ENCODE measurements around the gene FIS1. TPM values are rescaled to one million over a fixed set of nuclear protein-coding genes. Genes with fewer than 3 reads are reported as not detected.

FIS1 gene
- total and polyA plus RNA-seq, 2 experiments from 2014 or later: 130 to 131 TPM

GRCh38 chr7:101237206-101238067 lies 7.4 kb downstream of the FIS1 start, which contains the start of gene CLDN15:
Gene CLDN15, minus strand, starts transcription at chr7:101237802. Its CDS starts 221 bp downstream, at chr7:101237581.
- Mint-ChIP-seq H3K27ac (peak within 1 kb of the TSS; percentile 59; the same call in 1 of the 2 replicates), H3K27me3 (ENCODE audit: insufficient read depth, low read depth, poor library complexity) (peaks cover 15% of the 10 kb centered on the region), H3K9me3 (no peaks in the 10 kb centered on the region), H3K4me1 (peaks cover 23% of the 10 kb centered on the region), H3K36me3 (ENCODE audit: low read depth) (peaks cover 14% of the 10 kb centered on the region), H3K4me3 (no peak within 1 kb of the TSS; the same call in 2 of the 3 replicates)
- Histone ChIP-seq H4K20me1 (replicated peaks; ENCODE audit: insufficient read depth) (no peaks in the 10 kb centered on the region; the same call in 1 of the 2 replicates), H3K36me3 (ENCODE audit: insufficient read depth) (no peaks in the 10 kb centered on the region), H3K79me2 (replicated peaks; ENCODE audit: insufficient read depth) (peaks cover 9% of the 10 kb centered on the region), H3K4me1 (ENCODE audit: insufficient read depth) (peaks cover 36% of the 10 kb centered on the region), H3K27ac (ENCODE audit: low read depth) (peak within 1 kb of the TSS; percentile 72), H3K4me3 (no peak within 1 kb of the TSS), H3K9me2 (ENCODE audit: insufficient read depth) (no peaks in the 10 kb centered on the region), H2AFZ (no peak within 1 kb of the TSS), H3K27me3 (ENCODE audit: insufficient read depth) (no peaks in the 10 kb centered on the region), H3K4me2 (peak within 1 kb of the TSS; percentile 65), H3F3A (replicated peaks; ENCODE audit: low read depth) (peaks cover 26% of the 10 kb centered on the region)
- ATAC-seq (no peak), DNase-seq (ENCODE audit: low spot score) (no peak)
- TF ChIP-seq STAT1 (IDR thresholded peaks at IDR 0.05; ENCODE audit: unreplicated experiment) (no peak), CREB1 (CRISPR knock-in tag; IDR thresholded peaks at IDR 0.05; ENCODE audit: low read depth) (no peak), NANOG (IDR thresholded peaks at IDR 0.05; ENCODE audit: borderline replicate concordance) (no peak), EZH2phosphoT487 (IDR thresholded peaks at IDR 0.05; ENCODE audit: unreplicated experiment) (no peak), ZNF114 (CRISPR knock-in tag; IDR thresholded peaks at IDR 0.05) (no peak), EZH2 (IDR thresholded peaks at IDR 0.05; ENCODE audit: low read depth, unreplicated experiment) (no peak), ZNF462 (CRISPR knock-in tag; IDR thresholded peaks at IDR 0.05) (no peak), CTCF (conservative IDR thresholded peaks at IDR 0.05; ENCODE audit: low read depth in 2 of 2) (no peak), REST (IDR thresholded peaks at IDR 0.05; ENCODE audit: unreplicated experiment) (no peak), ZNF331 (CRISPR knock-in tag; IDR thresholded peaks at IDR 0.05; ENCODE audit: low read depth) (no peak), JUNB (IDR thresholded peaks at IDR 0.05; ENCODE audit: unreplicated experiment) (no peak), ETS1 (IDR thresholded peaks at IDR 0.05) (no peak), POLR2AphosphoS5 (IDR thresholded peaks at IDR 0.05; ENCODE audit: low read depth) (no peak)
